ENCODE data around the gene PNPLA1. TPM values are rescaled to one million over a fixed set of nuclear protein-coding genes. Genes with fewer than 3 reads are reported as not detected.

The PNPLA1 gene
- total and polyA plus RNA-seq, 8 donors: 0.38 to 2.2 (median 0.60) TPM; not detected in 4

DNA sequence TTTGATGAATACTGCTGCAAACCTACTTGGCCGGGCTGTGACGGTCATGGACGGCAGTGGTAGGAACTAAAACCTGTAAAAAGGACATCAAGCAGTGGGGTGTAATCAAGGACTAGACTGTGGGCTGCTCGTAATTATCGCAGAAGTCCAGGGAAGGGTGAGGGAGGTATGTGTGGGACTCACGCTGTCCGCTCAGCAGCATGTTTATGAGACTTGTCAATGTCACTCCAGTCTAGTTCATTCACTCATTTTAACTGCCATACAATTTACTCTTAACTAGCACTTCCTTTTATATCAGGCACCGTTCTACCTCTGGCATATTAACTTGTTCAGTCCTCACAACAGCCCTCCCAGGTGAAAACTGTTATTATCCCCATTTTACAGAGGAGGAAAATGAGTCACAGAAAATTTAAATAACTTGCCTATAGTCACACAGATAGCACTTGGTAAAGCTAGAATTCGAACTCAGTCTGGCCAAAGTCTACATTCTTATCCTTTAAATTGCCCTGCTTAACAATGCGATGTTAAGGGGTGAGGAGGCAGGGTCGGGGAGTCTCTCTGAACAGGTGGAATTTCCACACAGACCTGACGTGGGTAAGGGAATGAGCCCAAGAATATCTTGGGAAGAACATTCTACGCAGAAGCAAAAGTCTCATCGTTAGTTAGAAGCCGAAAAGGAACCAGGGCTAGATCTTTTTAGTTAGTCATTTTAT is 4.1 kb downstream of the PNPLA1 start:
- no peak overlapping the region for H3K4me3 ChIP-seq
- H3K27ac ChIP-seq: no peak overlapping the region
- WGBS, 5 donors: 78 to 84% (median 84%) methylated on average over 15 of the region's 15 CpGs
- TF ChIP-seq, protein P1, sequence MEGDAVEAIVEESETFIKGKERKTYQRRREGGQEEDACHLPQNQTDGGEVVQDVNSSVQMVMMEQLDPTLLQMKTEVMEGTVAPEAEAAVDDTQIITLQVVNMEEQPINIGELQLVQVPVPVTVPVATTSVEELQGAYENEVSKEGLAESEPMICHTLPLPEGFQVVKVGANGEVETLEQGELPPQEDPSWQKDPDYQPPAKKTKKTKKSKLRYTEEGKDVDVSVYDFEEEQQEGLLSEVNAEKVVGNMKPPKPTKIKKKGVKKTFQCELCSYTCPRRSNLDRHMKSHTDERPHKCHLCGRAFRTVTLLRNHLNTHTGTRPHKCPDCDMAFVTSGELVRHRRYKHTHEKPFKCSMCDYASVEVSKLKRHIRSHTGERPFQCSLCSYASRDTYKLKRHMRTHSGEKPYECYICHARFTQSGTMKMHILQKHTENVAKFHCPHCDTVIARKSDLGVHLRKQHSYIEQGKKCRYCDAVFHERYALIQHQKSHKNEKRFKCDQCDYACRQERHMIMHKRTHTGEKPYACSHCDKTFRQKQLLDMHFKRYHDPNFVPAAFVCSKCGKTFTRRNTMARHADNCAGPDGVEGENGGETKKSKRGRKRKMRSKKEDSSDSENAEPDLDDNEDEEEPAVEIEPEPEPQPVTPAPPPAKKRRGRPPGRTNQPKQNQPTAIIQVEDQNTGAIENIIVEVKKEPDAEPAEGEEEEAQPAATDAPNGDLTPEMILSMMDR (IDR thresholded peaks at IDR 0.05): no peak
- TF ChIP-seq EP300 (IDR thresholded peaks at IDR 0.05) (no peak), POLR2A (IDR thresholded peaks at IDR 0.05) (no peak), POLR2AphosphoS5 (IDR thresholded peaks at IDR 0.05) (no peak)
- H3K9me3 ChIP-seq: no peaks in the 10 kb centered on the region
- intact Hi-C loops (cut with DNase I; ENCODE audit: low total_unique reads): no loop called here
- H3K4me1 ChIP-seq: peaks cover 0 to 4% (median 2%) of the 10 kb centered on the region in 4 donors
- peaks cover 0 to 30% (median 8%) of the 10 kb centered on the region in 3 donors for H3K27me3 ChIP-seq
- H3K36me3 ChIP-seq: no peaks in the 10 kb centered on the region
- DNase-seq: no peak

DNA sequence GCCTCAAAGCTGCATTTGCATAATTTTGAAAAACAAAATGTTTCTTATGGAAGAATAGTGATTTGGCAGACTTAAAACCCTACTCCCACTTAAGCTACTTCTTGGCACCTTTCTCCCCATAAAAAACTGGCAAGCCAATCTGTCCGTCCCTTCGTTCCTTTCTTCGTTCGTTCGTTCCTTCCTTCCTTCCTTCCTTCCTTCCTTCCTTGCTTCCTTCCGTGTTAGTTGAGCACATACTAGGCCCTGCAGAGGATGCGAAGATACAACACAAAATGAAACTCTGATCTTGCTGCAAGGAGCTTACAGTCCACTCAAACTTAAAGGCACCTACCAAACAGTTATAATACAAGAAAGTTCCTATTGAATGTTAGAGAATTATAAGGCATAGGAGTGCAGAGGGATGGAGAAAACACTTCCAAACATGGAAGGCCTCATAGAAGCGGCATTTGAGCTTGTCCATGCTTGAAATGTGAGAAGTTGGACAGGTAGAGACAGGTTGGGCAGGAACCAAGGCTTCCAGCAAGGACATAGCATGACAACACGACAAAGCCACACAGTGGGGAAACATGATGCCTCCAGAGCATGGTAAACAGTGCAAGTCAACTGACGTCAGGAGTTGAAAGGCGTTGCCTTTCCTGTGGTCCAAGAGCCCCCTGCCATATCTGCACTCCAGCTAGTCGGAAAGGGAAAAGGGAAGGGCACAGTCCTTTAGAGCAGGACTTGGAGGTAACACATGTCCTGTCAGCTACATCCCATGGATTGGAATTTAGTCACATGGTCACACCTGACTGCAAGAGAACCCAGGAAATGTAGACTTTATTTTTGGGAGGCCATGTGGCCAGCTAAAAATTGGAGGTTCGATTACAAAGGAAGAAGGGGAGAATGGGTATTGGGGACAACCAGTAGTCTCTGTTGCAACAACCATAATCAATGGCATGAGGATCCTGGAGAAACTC is 7.0 kb downstream of the PNPLA1 start:
- H3K27me3 ChIP-seq: peaks cover 0 to 17% (median 0%) of the 10 kb centered on the region in 3 donors
- WGBS, 5 donors: 79 to 84% (median 81%) methylated on average over 13 of the region's 13 CpGs
- intact Hi-C loops (cut with DNase I; ENCODE audit: low total_unique reads): no loop called here
- no peaks in the 10 kb centered on the region for H3K36me3 ChIP-seq
- no peak for DNase-seq
- no peak overlapping the region for H3K4me3 ChIP-seq
- no peaks in the 10 kb centered on the region for H3K4me1 ChIP-seq
- no peak overlapping the region for H3K27ac ChIP-seq
- H3K9me3 ChIP-seq: no peaks in the 10 kb centered on the region
- TF ChIP-seq POLR2AphosphoS5 (IDR thresholded peaks at IDR 0.05) (no peak), POLR2A (IDR thresholded peaks at IDR 0.05) (no peak), EP300 (IDR thresholded peaks at IDR 0.05) (no peak)
- TF ChIP-seq, protein P1 (IDR thresholded peaks at IDR 0.05): no peak

DNA sequence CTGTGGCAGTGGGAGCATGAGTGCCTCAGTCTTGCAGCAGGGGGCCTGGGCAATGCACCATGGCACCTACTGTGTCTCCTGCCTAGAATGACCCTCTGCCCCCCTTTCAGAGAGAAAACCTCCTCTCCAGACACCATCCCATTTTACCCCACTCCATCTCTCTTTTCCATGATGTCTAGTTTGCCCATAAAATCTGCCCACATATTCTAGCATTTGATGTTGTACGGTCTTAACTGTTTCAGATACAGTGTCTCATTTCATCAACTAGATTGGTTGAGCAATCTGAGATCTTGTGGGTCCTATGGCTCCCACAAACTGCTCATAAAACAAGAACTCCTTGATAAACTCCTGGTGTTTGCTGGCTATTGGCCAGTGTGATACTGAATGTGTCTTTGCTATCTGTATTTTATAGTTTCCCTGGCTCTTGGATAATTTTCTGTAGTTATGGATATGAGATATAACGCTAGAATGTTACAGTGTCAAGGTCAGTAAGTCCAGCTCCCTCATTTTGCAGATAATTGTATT is 8.1 kb downstream of the PNPLA1 start:
- no peak for DNase-seq
- TF ChIP-seq EP300 (IDR thresholded peaks at IDR 0.05): no peak
- no peak for TF ChIP-seq POLR2A (IDR thresholded peaks at IDR 0.05)
- no peak for TF ChIP-seq POLR2AphosphoS5 (IDR thresholded peaks at IDR 0.05)
- TF ChIP-seq, protein P1 (IDR thresholded peaks at IDR 0.05): no peak
- intact Hi-C loops (cut with DNase I; ENCODE audit: low total_unique reads): no loop called here
- Histone ChIP-seq H3K27me3 (peaks cover 0 to 18% (median 0%) of the 10 kb centered on the region in 3 donors), H3K27ac (no peak overlapping the region), H3K36me3 (no peaks in the 10 kb centered on the region), H3K9me3 (no peaks in the 10 kb centered on the region), H3K4me3 (no peak overlapping the region), H3K4me1 (no peaks in the 10 kb centered on the region)
- WGBS, 5 donors: 40 to 60% (median 56%) methylated on average over 2 of the region's 2 CpGs

DNA sequence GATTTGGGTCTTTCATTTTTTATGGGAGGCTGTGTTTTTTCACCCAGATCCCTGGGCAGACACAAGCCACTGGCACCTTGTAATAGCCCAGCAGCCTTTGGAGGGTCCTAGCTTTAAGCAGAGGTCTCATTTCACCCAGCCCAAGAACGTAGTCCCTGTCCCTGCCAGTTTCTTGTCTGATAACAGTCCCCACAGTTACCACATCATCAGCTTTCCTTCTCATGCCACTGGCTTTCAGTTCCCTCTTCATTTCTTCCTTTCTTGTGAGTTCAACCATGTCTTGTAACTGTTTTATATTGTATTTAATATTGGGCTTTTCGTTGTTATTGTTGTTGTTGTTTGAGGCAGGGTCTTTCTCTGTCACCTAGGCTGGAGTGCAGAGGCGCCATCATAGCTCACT is 10.6 kb downstream of the PNPLA1 start:
- H3K9me3 ChIP-seq: no peaks in the 10 kb centered on the region
- DNase-seq: no peak
- H3K36me3 ChIP-seq: no peaks in the 10 kb centered on the region
- peaks cover 0 to 3% (median 0%) of the 10 kb centered on the region in 4 donors for H3K4me1 ChIP-seq
- peaks cover 6 to 42% (median 10%) of the 10 kb centered on the region in 3 donors for H3K27me3 ChIP-seq
- TF ChIP-seq, protein P1 (IDR thresholded peaks at IDR 0.05): no peak
- TF ChIP-seq POLR2A (IDR thresholded peaks at IDR 0.05) (no peak), EP300 (IDR thresholded peaks at IDR 0.05) (no peak), POLR2AphosphoS5 (IDR thresholded peaks at IDR 0.05) (no peak)
- H3K27ac ChIP-seq: no peak overlapping the region
- intact Hi-C loops (cut with DNase I; ENCODE audit: low total_unique reads): no loop called here
- WGBS, 5 donors: 57 to 75% (median 72%) methylated on average over 3 of the region's 3 CpGs
- no peak overlapping the region for H3K4me3 ChIP-seq

Measured in stomach (tissue), 9 donors.